Kidney (tissue), 14 donors: ENCODE data around the gene XPNPEP2. TPM values are rescaled to one million over a fixed set of nuclear protein-coding genes. Genes with fewer than 3 reads are reported as not detected.

ENCODE experiments used
- DNase-seq, 5 donors: peaks; one replicate each; pipeline ENCODE4 v3.0.0-alpha.2; 2013 to 2020
- FAIRE-seq: peaks from 2 replicates; lab custom pipeline; 2012; peaks lifted over from hg19 to GRCh38; lab: Jason Lieb, UNC
- H3K27ac ChIP-seq, 2 donors: one replicate each; pipeline ENCODE4 v1.7.0; 2013; ENCODE audit warnings: low read depth in 2 of 2, low read length in 2 of 2, inconsistent platforms in 1 of 2
- H3K27me3 ChIP-seq: one replicate; pipeline ENCODE4 v1.7.1; 2013; ENCODE audit warnings: low read length, inconsistent platforms; ENCODE audit not compliant: control insufficient read depth, insufficient read depth
- H3K36me3 ChIP-seq, 3 donors: one replicate each; pipeline versions ENCODE4 v1.7.0 to v1.7.1; 2013; ENCODE audit warnings: low read length in 3 of 3, control low read depth in 1 of 3, inconsistent platforms in 1 of 3; ENCODE audit not compliant: insufficient read depth in 3 of 3, control insufficient read depth in 2 of 3
- H3K4me1 ChIP-seq, 3 donors: one replicate each; pipeline versions ENCODE4 v1.7.0 to v1.7.1; 2013; ENCODE audit warnings: low read length in 3 of 3, inconsistent platforms in 1 of 3, low read depth in 1 of 3; ENCODE audit not compliant: control insufficient read depth in 2 of 3, insufficient read depth in 2 of 3
- H3K4me3 ChIP-seq, 3 donors: one replicate each; pipeline versions ENCODE4 v1.7.0 to v1.8.1; 2013; ENCODE audit warnings: low read length in 3 of 3, control low read depth in 1 of 3, inconsistent platforms in 1 of 3
- H3K9ac ChIP-seq, 3 donors: one replicate each; pipeline versions ENCODE4 v1.7.0 to v1.7.1; 2013; ENCODE audit warnings: low read length in 3 of 3, control low read depth in 1 of 3, inconsistent platforms in 1 of 3
- H3K9me3 ChIP-seq, 3 donors: one replicate each; pipeline versions ENCODE4 v1.7.0 to v1.7.1; 2013; ENCODE audit warnings: low read length in 3 of 3, control low read depth in 1 of 3, inconsistent platforms in 1 of 3; ENCODE audit not compliant: control insufficient read depth in 2 of 3, insufficient read depth in 1 of 3
- CTCF ChIP-seq: IDR thresholded peaks from 3 replicates; pipeline ENCODE4 v1.5.1; 2012; ENCODE audit warnings: mild to moderate bottlenecking, moderate library complexity, borderline replicate concordance; ENCODE audit not compliant: insufficient read depth; ENCODE audit errors: extremely low read depth
- intact Hi-C: fragments of 100-400 bp; cut with DNase I; formaldehyde crosslinking; loops from one replicate; pipeline ENCODE4 v1.11.1; 2022
- polyA plus RNA-seq: library from polyadenylated mRNA; stranded (reverse); fragments of 350-450 nt; fragmentation: Illumina TruSeq; extraction: RNeasy Lipid Tissue Mini Kit (QIAGEN cat#74804); gene quantifications from one replicate; pipeline ENCODE4 v1.2.3, GENCODE V29; 2014; ENCODE audit warnings: low read depth, low replicate concordance; ENCODE audit not compliant: insufficient read depth
- total RNA-seq: library from RNA; stranded (reverse); fragmentation: NEBNext Ultra II Directional; extraction: Animal tissue kit (Norgen Biotek cat#: 25700); gene quantifications from one replicate; pipeline ENCODE4 v1.2.1, GENCODE V29; 2021
- donor health status: control.
- donor health status: control.
- donor health status: control.
- donor health status: control.
- donor health status: control.
- donor health status: DM: yes; HTN: yes; CAD: no.
- donor health status: Normal renal cell carcinoma (clear cell type).

Gene XPNPEP2
- total and polyA plus RNA-seq, 2 donors from 2014 or later: 2.0 to 78.6 TPM

DNA sequence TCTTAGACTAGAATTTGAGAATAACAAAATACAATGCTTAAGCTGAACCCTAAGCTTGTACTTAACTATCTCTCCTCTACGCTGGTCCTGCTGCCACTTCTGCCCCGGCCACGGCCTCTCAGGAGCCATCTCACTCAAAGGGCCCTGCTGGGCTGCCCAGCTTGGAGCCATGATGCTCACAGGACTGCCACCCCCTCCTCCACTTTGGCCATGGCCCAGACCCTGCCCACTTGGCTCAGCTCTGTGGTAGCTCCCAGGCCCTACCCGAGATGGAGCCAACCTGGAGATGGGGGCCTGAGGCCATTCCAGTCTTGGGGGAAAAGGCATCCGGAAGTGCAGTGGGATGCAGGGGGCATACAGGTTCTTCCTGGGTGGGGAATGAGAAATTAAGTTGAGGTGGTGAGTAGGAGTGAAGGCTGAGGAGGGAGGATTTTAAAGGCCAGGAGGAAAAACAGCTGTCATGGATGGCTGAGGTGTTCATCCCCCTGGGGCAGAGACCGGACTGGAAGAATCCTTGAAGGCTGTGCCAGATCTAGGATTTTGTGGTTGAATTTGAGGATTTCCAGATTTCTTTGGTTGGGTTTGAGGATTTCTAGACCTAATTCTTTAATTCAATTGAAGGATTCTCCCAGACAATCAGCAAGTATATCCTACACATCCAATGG lies 41.8 kb downstream of the XPNPEP2 start:
- FAIRE-seq (no peak), DNase-seq (peak in 1 of 5 donors; percentile 56)
- H3K4me3 ChIP-seq: no peak overlapping the region
- no peak overlapping the region for H3K27ac ChIP-seq
- H3K27me3 ChIP-seq: no peaks in the 10 kb centered on the region
- H3K9me3 ChIP-seq: no peaks in the 10 kb centered on the region
- intact Hi-C loops: no loop called here
- H3K36me3 ChIP-seq: no peaks in the 10 kb centered on the region
- TF ChIP-seq CTCF: no peak
- H3K4me1 ChIP-seq: no peaks in the 10 kb centered on the region
- H3K9ac ChIP-seq: no peak overlapping the region

DNA sequence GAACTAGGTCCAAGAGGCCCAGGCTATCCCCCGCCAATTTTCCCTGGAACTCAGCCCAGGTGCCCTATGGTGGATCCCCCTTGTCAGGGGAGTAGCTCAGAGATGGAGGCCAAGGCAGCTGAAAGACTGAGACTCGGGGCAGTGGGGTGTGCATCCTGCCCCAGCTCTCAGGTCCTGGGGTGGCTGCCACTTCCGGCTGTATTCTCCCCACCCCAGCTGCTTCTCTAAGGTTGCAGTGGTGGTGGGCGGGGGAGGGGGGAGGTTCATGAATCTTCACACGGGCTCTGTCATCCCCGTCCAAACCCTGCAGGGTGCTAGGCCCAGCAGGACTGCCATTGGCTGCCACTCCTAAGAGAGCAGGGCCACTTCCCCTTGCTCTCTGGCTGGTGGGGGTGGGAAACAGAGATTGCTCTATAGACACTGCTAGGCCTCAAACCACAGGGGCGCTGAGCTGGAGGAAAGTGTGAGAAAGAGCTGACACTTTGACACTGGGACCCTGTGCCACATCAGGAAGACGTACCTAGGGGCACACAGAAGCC lies 42.4 kb downstream of the XPNPEP2 start:
- intact Hi-C loops: no loop called here
- H3K4me1 ChIP-seq: no peaks in the 10 kb centered on the region
- no peak overlapping the region for H3K9ac ChIP-seq
- DNase-seq (peak in 1 of 5 donors; percentile 78), FAIRE-seq (no peak)
- H3K9me3 ChIP-seq: no peaks in the 10 kb centered on the region
- H3K36me3 ChIP-seq: no peaks in the 10 kb centered on the region
- H3K27me3 ChIP-seq: no peaks in the 10 kb centered on the region
- no peak overlapping the region for H3K4me3 ChIP-seq
- H3K27ac ChIP-seq: no peak overlapping the region
- TF ChIP-seq CTCF: no peak

GRCh38 chrX:129781680-129782495 lies 43.1 kb downstream of the XPNPEP2 start:
- FAIRE-seq (no peak), DNase-seq (peak in 1 of 5 donors; percentile 62)
- no peak overlapping the region for H3K27ac ChIP-seq
- H3K4me3 ChIP-seq: no peak overlapping the region
- H3K9me3 ChIP-seq: no peaks in the 10 kb centered on the region
- TF ChIP-seq CTCF: no peak
- H3K36me3 ChIP-seq: no peaks in the 10 kb centered on the region
- no peaks in the 10 kb centered on the region for H3K4me1 ChIP-seq
- H3K9ac ChIP-seq: no peak overlapping the region
- intact Hi-C loops: no loop called here
- H3K27me3 ChIP-seq: no peaks in the 10 kb centered on the region
